GM19455 (cell line): Measurements from ENCODE around the gene ASXL1.
A peak's percentile ranks its signal among the peaks of the same experiment; 100 is the strongest.
"Not testable (repeated sequence)": the region's sequence is repeated elsewhere in the genome, so short reads cannot be mapped to it uniquely, and the experiment has no call there.

Experiments
- ATAC-seq: cut with Tn5 transposase; IDR thresholded peaks from one replicate; pipeline ENCODE4 v1.9.1; 2021; ENCODE audit not compliant: unreplicated experiment

The ASXL1 gene

GRCh38 chr20:32357869-32358631 is at the start of gene ASXL1:
TSS of gene ASXL1 (plus strand) at chr20:32358331. CDS start at chr20:32358776, 445 bp downstream.
- peak; percentile 69 for ATAC-seq

GRCh38 chr20:32312718-32313424 is 45.3 kb upstream of the ASXL1 start:
- no peak for ATAC-seq

- ATAC-seq: no peak
Measured at GRCh38 chr20:32314768-32315167, 43.4 kb upstream of the ASXL1 start.

GRCh38 chr20:32315399-32315798 is 42.7 kb upstream of the ASXL1 start:
- ATAC-seq: no peak

- no peak for ATAC-seq
Measured at GRCh38 chr20:32315891-32316290, 42.2 kb upstream of the ASXL1 start.

- no peak for ATAC-seq
Measured at GRCh38 chr20:32316667-32317066, 41.5 kb upstream of the ASXL1 start.

GRCh38 chr20:32319100-32319499 is 39.0 kb upstream of the ASXL1 start:
- ATAC-seq: no peak

GRCh38 chr20:32320305-32320704 is 37.8 kb upstream of the ASXL1 start:
- ATAC-seq: no peak

- no peak for ATAC-seq
Measured at GRCh38 chr20:32321390-32321789, 36.7 kb upstream of the ASXL1 start.

- ATAC-seq: not testable (repeated sequence)
Measured at GRCh38 chr20:32322260-32322659, 35.9 kb upstream of the ASXL1 start.

- not testable (repeated sequence) for ATAC-seq
Measured at GRCh38 chr20:32323761-32324160, 34.4 kb upstream of the ASXL1 start.

GRCh38 chr20:32325706-32326503 is 32.2 kb upstream of the ASXL1 start:
- ATAC-seq: no peak

GRCh38 chr20:32326504-32326845 is 31.7 kb upstream of the ASXL1 start:
- ATAC-seq: no peak

- no peak for ATAC-seq
Measured at GRCh38 chr20:32327087-32327681, 30.9 kb upstream of the ASXL1 start.

GRCh38 chr20:32329817-32330554 is 28.1 kb upstream of the ASXL1 start:
- no peak for ATAC-seq

- ATAC-seq: no peak
Measured at GRCh38 chr20:32330555-32330897, 27.6 kb upstream of the ASXL1 start.

- peak; percentile 3 for ATAC-seq
Measured at GRCh38 chr20:32332614-32333013, 25.5 kb upstream of the ASXL1 start.

GRCh38 chr20:32333181-32333987 is 24.7 kb upstream of the ASXL1 start:
- ATAC-seq: peak; percentile 58

- ATAC-seq: peak; percentile 34
Measured at GRCh38 chr20:32333988-32334885, 23.9 kb upstream of the ASXL1 start.
